Inflammatory macrophage treated with lipopolysaccharide for 1 hour (primary cell): ENCODE results near the gene HSH2D.
"Not testable (repeated sequence)": the region's sequence is repeated elsewhere in the genome, so short reads cannot be mapped to it uniquely, and the experiment has no call there.

Experiments
- DNase-seq, 2 donors: peaks; one replicate each; pipeline ENCODE4 v3.0.0-alpha.2; 2020 to 2022

Gene HSH2D, protein sequence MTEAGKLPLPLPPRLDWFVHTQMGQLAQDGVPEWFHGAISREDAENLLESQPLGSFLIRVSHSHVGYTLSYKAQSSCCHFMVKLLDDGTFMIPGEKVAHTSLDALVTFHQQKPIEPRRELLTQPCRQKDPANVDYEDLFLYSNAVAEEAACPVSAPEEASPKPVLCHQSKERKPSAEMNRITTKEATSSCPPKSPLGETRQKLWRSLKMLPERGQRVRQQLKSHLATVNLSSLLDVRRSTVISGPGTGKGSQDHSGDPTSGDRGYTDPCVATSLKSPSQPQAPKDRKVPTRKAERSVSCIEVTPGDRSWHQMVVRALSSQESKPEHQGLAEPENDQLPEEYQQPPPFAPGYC

DNA sequence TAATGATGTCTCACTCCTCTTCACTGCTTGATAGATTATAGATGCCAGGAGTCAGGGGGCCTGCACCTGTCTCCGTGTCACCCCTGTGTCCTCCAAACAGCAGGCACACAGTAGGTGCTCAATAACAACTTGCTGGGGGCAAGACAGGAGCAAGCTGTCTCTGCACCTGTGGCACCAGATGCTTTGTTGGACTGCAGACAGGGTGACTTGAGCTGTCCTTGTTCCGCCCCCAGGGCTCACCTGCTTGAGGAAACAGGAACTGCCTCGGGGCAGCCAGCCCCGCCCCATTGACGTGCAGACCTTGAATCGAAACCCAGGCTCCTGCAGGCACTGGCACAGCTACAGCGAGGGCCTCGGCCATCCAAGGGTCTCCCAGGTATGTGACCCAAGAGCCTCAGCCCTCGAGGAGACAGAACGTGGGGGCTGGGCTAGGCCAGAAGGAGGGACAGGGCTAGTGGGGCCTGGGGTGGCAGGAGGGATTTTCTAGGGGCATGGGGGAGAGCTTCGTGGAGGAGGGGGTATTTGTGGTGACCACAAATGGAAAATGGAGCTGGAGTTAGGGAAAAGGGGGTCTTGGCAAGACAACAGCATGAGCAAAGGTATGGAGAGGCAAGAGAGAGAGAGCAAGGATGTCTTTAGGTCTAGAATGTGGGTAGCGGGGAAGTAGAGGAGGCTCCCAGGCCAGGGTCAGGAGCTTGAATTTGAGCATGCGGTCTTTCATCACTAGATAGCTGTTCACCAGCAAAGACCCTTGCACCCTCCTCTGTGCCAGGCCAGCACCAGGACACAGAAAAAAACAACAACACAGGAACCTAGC, at the start of gene HSH2D:
Gene HSH2D (plus strand): TSS at position 287 of the 817 bp plus-strand sequence. CDS start 5,066 bp downstream, outside the sequence.
- DNase-seq: peak in 1 of 2 donors; percentile 10

DNA sequence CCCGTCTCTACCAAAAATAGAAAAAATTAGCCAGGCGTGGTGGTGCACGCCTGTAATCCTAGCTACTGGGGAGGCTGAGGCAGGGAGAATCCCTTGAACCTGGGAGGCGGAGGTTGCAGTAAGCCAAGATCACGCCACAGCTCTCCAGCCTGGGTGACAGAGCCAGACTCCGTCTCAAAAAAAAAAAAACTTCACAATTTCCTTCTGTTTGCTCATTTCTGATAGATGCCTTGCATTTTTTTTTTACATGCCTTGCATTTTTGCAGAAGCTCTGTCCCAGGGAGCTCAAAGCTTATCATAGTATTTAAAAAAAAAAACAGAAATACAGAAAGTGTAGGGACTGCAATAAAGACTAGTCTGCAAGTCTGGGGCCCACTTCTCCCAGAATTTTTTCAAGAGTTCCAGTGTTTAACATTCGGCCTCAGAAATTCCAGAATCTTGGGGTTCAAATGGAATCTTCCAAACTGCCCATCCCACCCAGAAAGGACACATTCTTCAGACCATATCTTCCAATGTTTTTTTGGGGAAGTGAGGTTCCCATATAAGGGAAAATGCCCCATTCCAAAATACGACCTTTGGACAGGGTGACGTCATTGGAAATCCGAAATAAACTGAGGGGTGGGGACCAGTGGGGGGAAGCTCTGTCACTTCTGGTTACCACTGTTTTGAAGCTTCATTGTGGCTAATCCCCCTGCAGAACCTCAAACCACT, 49.0 kb upstream of the HSH2D start:
- no peak for DNase-seq

DNA sequence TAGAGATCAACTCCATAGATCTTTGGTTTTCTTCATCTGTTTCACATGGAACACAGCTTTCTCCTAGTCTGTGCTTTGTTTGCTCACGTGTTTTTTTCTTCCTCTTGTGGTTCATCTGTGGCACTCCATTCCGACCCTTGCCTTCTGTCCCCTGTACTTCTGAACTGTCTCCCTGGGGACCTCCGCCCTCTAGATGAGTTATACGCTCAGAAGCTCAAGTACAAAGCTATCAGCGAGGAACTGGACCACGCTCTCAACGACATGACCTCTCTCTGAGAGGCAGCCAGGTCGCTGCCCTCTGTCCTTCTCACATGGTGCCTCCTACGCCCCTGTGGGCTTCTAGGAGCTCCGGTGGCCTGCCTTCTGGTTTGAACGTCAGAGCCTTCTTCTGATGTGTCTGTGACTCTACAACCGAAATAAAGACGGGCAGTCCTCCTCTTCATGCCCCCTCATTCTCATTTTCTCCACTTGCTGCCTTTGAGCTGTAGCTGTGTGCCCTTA, 48.4 kb upstream of the HSH2D start:
- no peak for DNase-seq

DNA sequence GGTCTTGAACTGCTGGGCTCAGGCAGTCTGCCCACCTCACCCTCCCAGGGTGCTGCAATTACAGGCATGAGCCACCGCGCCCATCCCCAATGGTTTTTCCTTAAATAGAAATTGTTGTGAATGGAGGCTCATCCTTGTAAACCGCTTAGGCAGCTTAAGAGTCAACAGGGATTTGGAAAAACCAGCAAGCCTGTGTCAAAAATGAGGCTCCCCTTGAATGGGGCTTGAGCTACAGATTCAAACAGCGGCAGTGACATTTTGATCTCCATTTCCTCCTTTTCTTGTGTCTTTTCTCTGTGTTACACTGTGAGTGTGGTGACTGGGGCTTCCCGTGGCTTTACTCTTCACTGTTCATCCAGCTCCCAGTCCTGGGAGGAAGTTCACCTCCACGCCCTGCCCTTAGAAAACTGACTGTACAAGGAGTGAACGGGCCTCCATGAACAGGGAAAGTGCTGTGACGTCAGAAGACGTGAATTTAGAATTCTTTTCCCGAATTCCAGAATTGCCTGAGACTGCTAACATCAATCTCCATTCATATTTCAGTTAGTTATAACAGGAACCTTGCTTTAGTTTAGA, 47.1 kb upstream of the HSH2D start:
- DNase-seq: no peak

DNA sequence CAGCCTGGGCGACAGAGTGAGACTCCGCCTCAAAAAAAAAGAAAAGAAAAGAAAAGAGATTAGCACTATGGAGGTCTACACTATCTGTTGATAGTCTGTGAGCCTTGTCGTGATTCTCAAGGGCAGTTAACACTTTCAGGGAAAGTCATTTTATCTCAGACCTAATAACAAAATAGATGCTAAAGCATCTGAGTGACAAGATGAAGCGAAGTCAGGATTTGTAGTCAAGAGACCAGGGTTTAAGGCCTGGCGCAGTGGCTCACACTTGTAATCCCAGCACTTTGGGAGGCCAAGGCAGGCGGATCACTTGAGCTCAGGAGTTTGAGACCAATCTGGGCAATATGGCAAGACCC, 45.1 kb upstream of the HSH2D start:
- no peak for DNase-seq

DNA sequence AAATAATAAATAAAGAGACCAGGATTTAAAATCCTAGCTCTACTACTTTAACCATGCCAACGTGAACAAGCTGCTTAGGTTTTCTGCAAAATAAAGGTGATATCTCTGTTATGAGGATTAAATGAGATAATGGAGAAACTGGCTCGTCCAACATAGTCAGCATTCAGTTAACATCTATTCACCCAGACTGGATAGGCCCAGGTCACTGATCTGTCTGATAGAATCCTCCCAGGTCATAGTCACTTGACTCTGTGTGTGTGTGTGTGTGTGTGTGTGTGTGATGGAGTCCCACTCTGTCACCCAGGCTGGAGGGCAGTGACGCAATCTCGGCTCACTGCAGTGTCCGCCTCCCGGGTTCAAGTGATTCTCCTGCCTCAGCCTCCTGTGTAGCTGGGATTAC, 44.7 kb upstream of the HSH2D start:
- DNase-seq: no peak

DNA sequence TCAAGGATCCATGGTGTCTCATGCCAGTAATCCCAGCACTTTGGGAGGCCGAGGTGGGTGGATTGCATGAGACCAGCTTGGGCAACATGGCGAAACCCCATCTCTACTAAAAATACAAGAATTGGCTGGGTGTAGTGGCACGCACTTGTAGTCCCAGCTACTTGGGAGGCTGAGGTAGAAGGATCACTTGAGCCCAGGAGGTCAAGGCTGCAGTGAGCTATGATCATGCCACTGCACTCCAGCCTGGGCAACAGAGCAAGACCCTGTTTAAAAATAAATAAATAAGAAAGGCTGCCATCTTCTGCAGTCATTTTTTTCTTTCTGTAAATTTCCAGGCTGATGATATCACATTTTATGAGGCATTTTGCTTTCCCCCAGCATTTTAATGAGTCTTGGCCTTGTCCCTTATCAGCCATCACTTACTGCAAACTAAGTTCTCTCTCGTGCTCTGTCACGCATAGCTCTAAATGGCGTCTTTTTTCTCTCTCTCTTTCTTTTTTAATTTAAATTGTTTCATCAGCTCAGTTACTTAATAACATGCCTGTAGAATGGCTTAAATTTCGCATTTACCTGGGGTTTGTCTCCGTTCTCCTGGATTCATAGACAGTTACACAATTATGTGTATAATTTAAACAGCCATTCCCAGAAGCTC, 44.0 kb upstream of the HSH2D start:
- not testable (repeated sequence) for DNase-seq

DNA sequence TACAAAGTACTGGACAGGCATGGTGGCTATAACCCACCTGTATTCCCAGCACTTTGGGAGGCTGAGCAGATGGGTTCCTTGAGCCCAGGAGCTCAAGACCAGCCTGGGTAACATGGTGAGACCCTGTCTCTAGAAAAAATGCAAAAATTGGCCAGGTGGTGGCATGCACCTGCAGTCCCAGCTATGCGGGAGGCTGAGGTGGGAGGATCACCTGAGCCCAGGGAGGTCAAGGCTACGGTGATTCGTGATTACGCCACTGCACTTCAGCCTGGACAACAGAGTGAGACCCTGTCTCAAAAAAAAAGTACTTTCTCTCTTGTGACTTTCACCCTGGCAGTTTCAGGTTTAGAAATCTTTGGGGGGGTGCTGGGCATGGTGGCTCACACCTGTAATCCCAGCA, 43.0 kb upstream of the HSH2D start:
- DNase-seq: no peak

DNA sequence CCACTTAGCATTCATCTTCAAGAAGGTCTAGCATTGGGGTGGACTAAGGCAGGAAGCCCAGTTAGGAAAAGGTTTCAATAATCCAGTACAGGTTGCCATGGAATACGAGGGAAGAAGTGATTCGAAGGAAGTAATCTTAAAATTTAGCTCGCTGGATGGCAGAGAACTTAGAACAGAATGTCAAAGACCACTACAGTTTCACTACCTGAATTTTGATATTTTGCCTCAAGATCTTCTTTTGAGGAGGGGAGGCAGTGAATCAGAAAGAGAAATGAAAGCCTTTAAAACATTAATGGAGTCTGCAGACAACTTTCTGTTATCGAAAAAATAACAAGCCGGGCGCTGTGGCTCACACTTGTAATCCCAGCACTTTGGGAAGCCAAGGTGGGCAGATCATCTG, 38.8 kb upstream of the HSH2D start:
- DNase-seq: no peak

DNA sequence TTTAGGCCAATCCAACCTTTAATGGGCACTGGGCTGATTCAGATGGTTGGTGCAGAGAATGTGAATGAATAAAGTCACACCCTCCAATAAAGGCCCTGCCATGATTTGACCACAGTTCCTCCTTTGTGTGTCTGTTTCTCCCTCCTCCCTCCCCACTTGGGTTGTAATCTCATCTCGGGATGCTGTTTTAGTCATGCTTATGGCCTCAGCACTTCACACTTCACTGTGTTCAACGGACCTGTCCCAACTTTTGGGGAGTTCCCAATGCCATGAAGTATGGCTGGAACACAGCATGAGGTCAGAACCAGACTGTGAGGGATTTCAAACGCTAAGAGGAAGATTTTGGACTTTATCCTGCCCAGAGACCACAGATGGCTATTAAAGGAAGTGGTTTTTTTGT, 37.4 kb upstream of the HSH2D start:
- DNase-seq: peak; percentile 80 to 91

DNA sequence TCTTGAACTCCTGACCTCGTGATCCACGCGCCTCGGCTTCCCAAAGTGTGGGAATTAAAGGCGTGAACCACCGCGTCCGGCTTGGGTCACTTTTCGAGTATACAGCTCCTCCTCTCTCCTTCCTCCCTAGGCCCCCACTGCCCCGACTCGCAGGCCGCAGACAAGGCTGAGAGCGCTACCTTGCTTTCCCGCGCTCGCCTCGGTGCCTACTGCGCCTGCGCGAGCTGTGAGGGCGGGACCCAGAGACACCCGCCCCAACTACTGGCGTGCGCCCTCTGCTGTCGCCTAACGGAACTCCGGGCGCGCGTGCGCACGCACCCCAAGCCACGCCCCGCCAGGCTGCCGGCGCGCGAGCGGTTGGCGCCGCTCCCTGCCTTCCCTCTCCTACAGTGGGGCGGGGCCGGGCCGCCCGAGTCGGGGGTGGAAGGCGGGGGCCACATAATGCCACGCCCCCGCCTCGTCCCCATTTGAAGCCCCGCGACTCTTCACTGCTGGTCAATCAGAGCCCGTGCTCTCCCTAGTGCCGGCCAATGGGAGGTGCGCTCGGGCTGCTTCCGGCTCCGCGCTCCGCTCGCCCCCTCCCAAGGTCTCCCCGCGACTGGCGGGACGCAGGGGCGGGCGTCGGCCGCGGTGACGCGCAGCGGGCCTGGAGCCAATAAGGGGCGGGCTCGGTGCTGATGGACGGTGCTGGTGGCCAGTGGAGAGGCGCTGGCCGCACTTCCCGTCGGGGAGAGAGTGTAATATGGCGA, 32.2 kb upstream of the HSH2D start, which contains the start of gene RAB8A:
Gene RAB8A (plus strand): TSS at position 730 of the 749 bp plus-strand sequence. CDS start 13 bp downstream, at position 743.
- DNase-seq: peak; percentile 99 to 100

DNA sequence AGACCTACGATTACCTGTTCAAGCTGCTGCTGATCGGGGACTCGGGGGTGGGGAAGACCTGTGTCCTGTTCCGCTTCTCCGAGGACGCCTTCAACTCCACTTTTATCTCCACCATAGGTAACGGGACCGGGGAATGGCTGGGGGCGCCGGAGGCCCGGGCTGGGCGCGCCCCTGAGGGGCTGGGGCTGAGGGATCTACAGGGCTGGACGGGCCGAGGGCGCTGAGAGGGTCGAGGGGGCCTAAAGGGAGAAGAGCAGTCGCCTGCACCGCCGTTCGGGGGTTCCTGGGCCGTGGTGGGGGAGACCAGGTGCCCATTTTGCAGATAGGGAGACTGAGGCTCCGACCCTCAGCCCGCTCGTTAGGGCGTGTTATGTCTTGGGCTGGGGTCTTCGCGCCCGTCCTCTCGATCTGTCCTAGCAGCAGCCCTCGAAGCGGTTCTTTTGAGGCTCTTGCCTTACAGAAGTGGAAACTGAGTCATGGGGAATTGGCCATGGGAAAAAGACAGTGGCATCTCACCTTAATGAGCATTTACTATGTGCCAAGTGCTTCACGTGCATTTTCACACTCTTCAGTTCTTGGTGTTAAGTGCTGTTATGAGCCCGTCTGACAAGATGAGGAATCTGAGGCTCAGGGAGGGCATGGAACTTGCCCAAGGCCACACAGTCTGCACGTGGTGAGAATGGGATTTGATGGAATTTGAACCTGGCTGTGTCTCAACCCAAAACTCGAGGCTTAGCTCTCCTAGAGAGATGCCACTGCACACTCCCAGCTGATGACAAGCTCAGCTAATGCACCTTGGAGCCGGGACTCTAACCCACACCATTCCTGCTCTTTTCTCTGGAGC, 31.4 kb upstream of the HSH2D start:
- DNase-seq: no peak

DNA sequence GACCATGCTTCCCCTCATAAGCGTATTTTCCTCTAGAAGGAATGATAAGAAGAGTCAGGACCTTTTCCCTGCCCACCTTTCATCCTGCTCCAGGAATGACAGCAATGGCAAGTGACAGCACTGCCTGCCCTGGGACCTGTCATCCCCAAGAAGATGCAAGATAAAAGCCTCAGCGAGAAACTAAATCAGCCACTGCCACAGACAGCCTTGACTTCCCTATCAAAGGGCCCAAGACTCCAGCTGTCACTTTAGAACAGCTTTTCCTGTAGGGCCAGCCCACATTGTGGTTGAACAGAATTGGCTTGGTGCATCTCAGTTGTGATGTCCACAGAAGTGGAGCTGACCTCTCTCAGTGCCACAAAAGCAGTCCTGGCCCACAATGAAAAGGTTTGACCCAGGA, 30.7 kb upstream of the HSH2D start:
- no peak for DNase-seq

DNA sequence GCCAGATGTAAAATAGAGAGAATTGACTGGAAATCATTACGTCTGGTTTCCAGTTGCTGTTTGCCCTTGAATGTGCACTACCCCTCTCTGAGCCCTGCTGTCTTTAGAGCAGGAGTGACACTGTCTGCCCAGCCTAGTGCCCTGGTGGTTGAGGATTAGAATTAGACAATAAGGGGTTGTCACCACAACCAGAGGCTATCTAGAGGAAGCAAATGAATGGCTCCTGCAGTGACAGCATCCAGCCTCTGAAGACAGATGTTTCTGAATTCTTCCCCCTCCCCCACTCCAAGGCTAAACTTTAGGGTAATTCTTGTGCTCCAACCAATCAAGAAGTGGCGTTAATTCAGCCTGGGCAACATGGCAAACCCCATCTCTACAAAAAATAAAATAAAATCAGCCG, 29.8 kb upstream of the HSH2D start:
- no peak for DNase-seq

DNA sequence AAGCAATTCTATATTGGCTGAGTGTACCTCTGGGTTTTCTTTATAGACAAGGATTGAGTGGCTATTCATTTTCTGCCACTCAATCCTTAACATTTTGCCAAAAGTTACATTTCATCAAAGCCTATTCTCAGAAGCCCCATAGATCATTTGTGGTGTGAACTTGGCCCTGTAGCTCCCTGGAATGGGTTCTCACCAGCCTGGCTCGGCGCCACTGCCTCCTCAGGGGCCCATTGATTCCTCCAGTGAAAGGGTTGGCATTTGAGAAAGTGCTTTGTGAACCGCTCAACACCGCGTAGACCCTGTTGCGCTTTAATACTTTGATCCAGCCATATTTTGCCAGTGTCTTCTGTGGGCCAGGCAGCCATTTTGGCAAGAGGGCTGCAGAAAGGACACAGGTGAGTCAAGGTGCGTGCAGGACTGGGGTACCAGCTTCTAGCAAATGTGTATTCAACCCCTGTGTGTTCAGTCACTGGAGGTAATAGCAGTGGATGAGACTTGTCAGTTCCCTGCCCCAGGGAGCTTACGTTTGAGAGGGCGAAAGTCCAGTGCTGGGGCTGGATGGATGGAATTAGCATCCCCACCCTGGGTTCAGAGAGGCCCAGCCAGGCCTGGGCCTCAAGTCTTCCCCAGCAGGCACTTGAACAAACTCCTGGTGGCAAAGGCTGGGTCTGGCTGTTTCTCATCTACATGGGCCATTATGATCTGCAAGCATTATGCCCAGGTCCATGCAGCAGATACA, 28.0 kb upstream of the HSH2D start:
- no peak for DNase-seq

DNA sequence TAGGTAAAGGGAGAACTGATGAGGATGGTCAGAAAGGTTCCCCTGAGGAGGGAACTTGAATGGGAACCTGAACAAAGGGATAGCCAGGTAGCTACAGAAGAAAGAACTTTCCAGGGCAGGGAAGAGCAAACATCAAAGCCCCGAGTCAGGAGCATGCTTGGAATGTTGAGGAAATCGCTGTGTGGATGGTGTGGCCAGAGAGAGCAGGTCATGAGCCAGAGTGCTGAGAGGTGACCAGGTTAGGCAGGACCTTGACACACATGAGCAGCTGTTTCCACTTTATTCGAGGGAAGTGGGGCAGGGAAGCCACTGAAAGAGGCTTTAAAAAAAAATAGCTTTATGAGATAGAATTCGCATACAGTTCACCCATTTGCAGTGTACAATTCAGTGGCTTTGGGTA, 27.4 kb upstream of the HSH2D start:
- no peak for DNase-seq

DNA sequence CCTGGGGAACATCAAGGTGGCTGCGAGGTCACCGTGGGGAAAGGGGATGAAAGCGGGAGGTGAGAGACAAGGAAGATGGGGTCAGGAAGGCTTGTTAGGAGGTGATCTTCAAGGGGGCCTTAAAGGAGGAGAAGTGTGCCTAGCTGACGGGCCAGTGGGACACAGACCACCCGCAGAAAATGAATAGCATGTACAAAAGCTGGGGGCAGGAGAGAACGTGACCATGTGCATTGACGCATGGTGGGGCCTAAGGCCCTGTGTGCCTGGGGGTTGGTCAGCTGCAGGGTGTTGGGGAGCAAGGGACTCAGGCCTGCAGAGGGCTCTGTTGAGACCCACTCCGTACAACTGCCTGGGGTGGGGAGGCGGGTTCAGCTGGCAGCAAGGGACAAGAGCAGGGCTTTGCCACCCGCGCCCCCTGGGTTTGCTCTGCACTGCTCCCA, 25.9 kb upstream of the HSH2D start:
- no peak for DNase-seq

DNA sequence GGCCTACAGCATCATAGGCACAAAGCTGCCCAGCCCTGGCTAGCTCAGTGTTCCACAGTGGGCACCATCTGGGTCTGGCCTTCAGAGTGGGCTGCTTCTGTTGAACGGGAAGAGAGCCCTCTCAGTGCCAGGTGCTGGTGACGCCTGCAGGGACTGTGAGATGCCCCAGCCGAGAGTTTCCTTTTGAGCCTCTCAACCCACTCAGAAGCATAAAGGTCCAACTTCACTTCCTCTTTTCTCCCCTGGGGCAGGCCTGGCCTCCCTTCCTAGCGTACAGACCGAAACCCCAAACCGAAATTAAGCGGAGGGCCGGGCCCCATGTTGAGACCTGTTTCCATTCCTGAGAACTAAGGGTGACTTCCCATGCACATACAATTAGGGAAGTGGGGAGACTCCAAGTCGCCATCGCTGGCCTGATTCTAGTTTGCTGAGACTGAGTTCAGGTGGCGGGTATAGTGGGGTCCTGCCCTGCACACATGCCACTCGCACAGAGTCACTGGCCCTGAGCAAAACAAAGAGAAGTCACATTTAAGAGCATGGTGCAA, 24.9 kb upstream of the HSH2D start:
- peak; percentile 91 to 94 for DNase-seq

DNA sequence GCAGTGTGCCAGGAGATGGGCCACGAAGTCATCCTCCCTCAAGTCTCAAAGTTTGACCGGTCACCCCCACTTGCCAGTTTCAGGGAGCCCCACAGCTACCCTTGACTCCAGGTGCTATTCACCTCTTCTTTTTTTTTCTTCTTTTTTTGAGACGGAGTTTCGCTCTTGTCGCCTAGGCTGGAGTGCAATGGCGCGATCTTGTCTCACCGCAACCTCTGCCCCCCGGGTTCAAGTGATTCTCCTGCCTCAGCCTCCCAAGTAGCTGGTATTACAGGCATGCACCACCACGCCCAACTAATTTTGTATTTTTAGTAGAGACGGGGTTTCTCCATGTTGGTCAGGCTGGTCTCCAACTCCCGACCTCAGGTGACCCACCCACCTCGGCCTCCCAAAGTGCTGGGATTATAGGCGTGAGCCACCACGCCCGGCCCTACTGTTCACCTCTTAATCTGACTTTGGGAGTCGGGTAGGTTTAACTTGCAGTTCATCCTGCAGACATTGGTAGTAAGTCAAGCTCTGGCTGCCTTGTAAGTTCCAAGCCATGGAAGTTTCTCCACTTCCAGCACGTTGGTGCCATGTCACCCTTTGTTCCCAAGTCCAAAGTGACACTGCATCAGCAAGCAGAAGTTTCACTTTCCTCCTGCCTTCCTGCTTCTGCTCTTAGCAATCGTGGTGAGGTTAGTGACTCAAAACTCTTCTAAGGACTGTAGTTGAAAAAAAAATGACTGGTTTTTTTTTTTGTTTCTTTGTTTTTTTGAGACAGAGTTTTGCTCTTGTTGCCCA, 24.2 kb upstream of the HSH2D start:
- DNase-seq: peak; percentile 84 to 92
